Endothelial cell of umbilical vein (primary cell): ENCODE measurements around the gene SEMA3G. TPM values are rescaled to one million over a fixed set of nuclear protein-coding genes. Genes with fewer than 3 reads are reported as not detected.

Experiments
- BruUV-seq: library from RNA; stranded (reverse); fragments of 400-500 nt; replicated peaks from 2 replicates; lab custom pipeline; 2021; lab: Mats Ljungman, UMichigan
- CTCF ChIA-PET: fragments of 300-600, 350-600 bp; sonication (Branson Sonifier 250); formaldehyde crosslinking; loops from one replicate; lab custom pipeline; 2021; ENCODE audit warnings: antibody characterized with exemption, inconsistent platforms; lab: Charles Lee
- POLR2A ChIA-PET: fragments of 300-600, 350-600 bp; sonication (Branson Sonifier 250); formaldehyde crosslinking; loops from one replicate; lab custom pipeline; 2021; ENCODE audit warnings: antibody characterized with exemption, inconsistent platforms; lab: Charles Lee
- DNase-seq: peaks from one replicate; pipeline ENCODE4 v3.0.0-alpha.2; 2011; ENCODE audit warnings: low read depth, low spot score
- FAIRE-seq: peaks from 2 replicates; lab custom pipeline; 2011; peaks lifted over from hg19 to GRCh38; lab: Jason Lieb, UNC
- H2AFZ ChIP-seq: 2 replicates; pipeline ENCODE4 v1.6.0; 2012; ENCODE audit warnings: low read depth, low read length, control low read depth, inconsistent platforms
- H3K27ac ChIP-seq: 2 replicates; pipeline ENCODE4 v1.5.1; 2011; ENCODE audit warnings: low read depth, mild to moderate bottlenecking, control low read depth, low read length, moderate library complexity; ENCODE audit not compliant: insufficient read depth
- H3K27me3 ChIP-seq, 2 experiments: 2 replicates each; pipeline versions ENCODE4 v1.6.0 to v1.6.1; 2011; ENCODE audit warnings: low read length in 2 of 2, mixed read lengths in 1 of 2; ENCODE audit not compliant: control insufficient read depth in 2 of 2, insufficient read depth in 2 of 2
- H3K36me3 ChIP-seq, 2 experiments: 2 replicates in 1 of 2; 3 replicates in 1 of 2; pipeline ENCODE4 v1.5.1; 2011; ENCODE audit warnings: low read length in 2 of 2, mild to moderate bottlenecking in 1 of 2, moderate library complexity in 1 of 2; ENCODE audit not compliant: control insufficient read depth in 2 of 2, insufficient read depth in 2 of 2; ENCODE audit errors: extremely low read depth in 1 of 2
- H3K4me1 ChIP-seq: 3 replicates; pipeline ENCODE4 v1.5.1; 2011; ENCODE audit warnings: mild to moderate bottlenecking, low read length; ENCODE audit not compliant: control insufficient read depth, insufficient read depth; ENCODE audit errors: extremely low read depth
- H3K4me2 ChIP-seq: 2 replicates; pipeline ENCODE4 v1.6.1; 2011; ENCODE audit warnings: low read length, control low read depth, mixed read lengths; ENCODE audit not compliant: insufficient read depth
- H3K4me3 ChIP-seq, 3 experiments: fragments of 200-600 bp in 1 of 3; sonication (generic), shearing (Covaris generic) in 1 of 3; replicated peaks in 1 of 3; 2 replicates each; pipeline ENCODE4 v1.5.1; 2011 to 2016; ENCODE audit warnings: control low read depth in 3 of 3, low read length in 3 of 3, mild to moderate bottlenecking in 2 of 3, inconsistent platforms in 1 of 3, low read depth in 1 of 3, moderate library complexity in 1 of 3; ENCODE audit not compliant: insufficient read depth in 1 of 3
- H3K79me2 ChIP-seq: 2 replicates; pipeline ENCODE4 v1.6.0; 2012; ENCODE audit warnings: low read length, inconsistent platforms; ENCODE audit not compliant: control insufficient read depth, insufficient read depth
- H3K9ac ChIP-seq: replicated peaks from 2 replicates; pipeline ENCODE3; 2011; ENCODE audit warnings: low read length, control low read depth; ENCODE audit not compliant: insufficient read depth; ENCODE audit errors: extremely low read depth
- H3K9me1 ChIP-seq: replicated peaks from 3 replicates; pipeline ENCODE4 v1.6.0; 2011; ENCODE audit warnings: mild to moderate bottlenecking, low read length; ENCODE audit not compliant: control insufficient read depth, insufficient read depth; ENCODE audit errors: extremely low read depth
- H3K9me3 ChIP-seq: replicated peaks from 2 replicates; pipeline ENCODE4 v1.5.1; 2012; ENCODE audit warnings: low read length, inconsistent platforms; ENCODE audit not compliant: control insufficient read depth, insufficient read depth
- H4K20me1 ChIP-seq: replicated peaks from 2 replicates; pipeline ENCODE3; 2011; ENCODE audit warnings: mild to moderate bottlenecking, low read length; ENCODE audit not compliant: control insufficient read depth, insufficient read depth; ENCODE audit errors: extremely low read depth
- EZH2 ChIP-seq: IDR thresholded peaks from 2 replicates; pipeline ENCODE4 v1.6.1; 2012; ENCODE audit warnings: borderline replicate concordance, low read depth, mild to moderate bottlenecking, moderate library complexity, low read length, inconsistent platforms; ENCODE audit not compliant: severe bottlenecking
- FOS ChIP-seq: IDR thresholded peaks from 2 replicates; pipeline ENCODE4 v1.6.1; 2011; ENCODE audit warnings: mild to moderate bottlenecking, low read length, moderate library complexity, borderline replicate concordance; ENCODE audit not compliant: insufficient read depth
- GATA2 ChIP-seq: IDR thresholded peaks from 2 replicates; pipeline ENCODE4 v1.7.0; 2011; ENCODE audit warnings: low read depth, mild to moderate bottlenecking, moderate library complexity, mixed read lengths, low read length; ENCODE audit not compliant: insufficient read length, insufficient read depth
- JUN ChIP-seq: IDR thresholded peaks from 2 replicates; pipeline ENCODE4 v1.6.1; 2011; ENCODE audit warnings: borderline replicate concordance, low read depth; ENCODE audit not compliant: insufficient read length, insufficient read depth
- MYC ChIP-seq: IDR thresholded peaks from one replicate; pipeline ENCODE4 v1.6.1; 2011; ENCODE audit warnings: mild to moderate bottlenecking, low read depth, low read length
- POLR2A ChIP-seq: IDR thresholded peaks from 2 replicates; pipeline ENCODE4 v1.6.1; 2012; ENCODE audit warnings: low read depth, mild to moderate bottlenecking, control low read depth, low read length
- POLR2AphosphoS5 ChIP-seq: IDR thresholded peaks from 2 replicates; pipeline ENCODE4 v1.6.1; 2012; ENCODE audit warnings: low read depth, mild to moderate bottlenecking, control low read depth, low read length, moderate library complexity; ENCODE audit not compliant: insufficient read depth
- dilution Hi-C: fragments of 300-500 bp; cut with MboI; formaldehyde crosslinking; loops from one replicate; pipeline ENCODE4 v1.15.0; 2019; ENCODE audit warnings: low sequenced_read_pairs; ENCODE audit not compliant: extremely low pct_ligation_motif_present
- intact Hi-C: fragments of 100-400 bp; cut with micrococcal nuclease; formaldehyde crosslinking; loops from one replicate; pipeline ENCODE4 v1.10.0; 2022
- polyA plus RNA-seq, 4 experiments: library from polyadenylated mRNA; depleted of rRNA in 3 of 4; stranded (reverse) in 3 of 4; unstranded in 1 of 4; fragments of >200 nt; gene quantifications; 2 replicates each; pipeline versions ENCODE4 v1.2.1 to v1.2.3, GENCODE V29; 2011 to 2012; ENCODE audit warnings: missing spikeins in 1 of 4
- total RNA-seq: library from RNA; stranded (reverse); gene quantifications from 2 replicates; pipeline ENCODE4 v1.2.3, GENCODE V29; 2021
- TF ChIP-seq, protein P1 (sequence below), 2 donors: IDR thresholded peaks; 1 replicate in 1 of 2; 2 replicates in 1 of 2; pipeline ENCODE4 v1.5.1; 2011; ENCODE audit warnings: low read length in 2 of 2, mild to moderate bottlenecking in 2 of 2, moderate library complexity in 2 of 2, control low read depth in 1 of 2, inconsistent platforms in 1 of 2, low read depth in 1 of 2; ENCODE audit not compliant: insufficient read depth in 1 of 2; ENCODE audit errors: extremely low read depth in 1 of 2
- TF ChIP-seq, protein P2 (sequence below): IDR thresholded peaks from 2 replicates; pipeline ENCODE4 v1.6.1; 2011; ENCODE audit not compliant: insufficient read depth, insufficient read length

SEMA3G gene
- total and polyA plus RNA-seq, 2 donors (not counting 3 experiments of a cell fraction or from before 2014, with no cell fraction given) = 22.6 to 27.9 TPM

DNA sequence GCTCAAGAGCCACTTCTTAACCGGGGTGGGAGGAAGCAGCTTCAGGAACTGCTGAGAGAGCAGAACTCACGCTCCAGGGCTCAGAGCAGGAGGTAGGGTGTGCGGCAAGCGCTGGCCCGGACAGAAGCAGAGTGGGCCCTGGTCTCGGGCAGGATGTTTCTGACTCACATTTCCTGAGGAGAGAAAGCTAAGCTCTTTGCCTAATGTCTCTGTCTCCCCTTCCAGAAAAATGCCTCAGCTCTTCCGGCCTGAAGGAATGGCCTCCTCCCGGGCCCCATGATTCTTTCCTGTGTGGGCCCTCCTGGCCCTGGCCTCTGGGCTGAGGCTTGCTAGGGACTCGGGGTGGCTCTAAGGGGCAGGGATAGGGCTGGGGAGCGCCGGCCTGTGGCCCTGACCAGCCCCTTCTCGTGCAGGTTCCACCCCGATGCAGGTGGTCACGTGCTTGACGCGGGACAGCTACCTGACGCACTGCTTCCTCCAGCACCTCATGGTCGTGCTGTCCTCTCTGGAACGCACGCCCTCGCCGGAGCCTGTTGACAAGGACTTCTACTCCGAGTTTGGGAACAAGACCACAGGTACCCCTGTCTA lies 46.1 kb upstream of the SEMA3G start:
- Histone ChIP-seq H3K9ac (no peak overlapping the region), H3K9me1 (no peaks in the 10 kb centered on the region), H2AFZ (no peak overlapping the region), H4K20me1 (no peaks in the 10 kb centered on the region), H3K36me3 (peaks cover 5 to 49% of the 10 kb centered on the region in 2 experiments), H3K27ac (peak overlapping the region; percentile 60), H3K79me2 (peaks cover 9% of the 10 kb centered on the region), H3K4me1 (peaks cover 64% of the 10 kb centered on the region), H3K4me2 (peak overlapping the region; percentile 47), H3K9me3 (no peaks in the 10 kb centered on the region), H3K27me3 (no peaks in the 10 kb centered on the region), H3K4me3 (no peak overlapping the region)
- intact Hi-C loops (loop anchor here (1.0 kb wide), 1 partner anchor 35 kb away; no protein-coding TSS in a partner anchor), dilution Hi-C loops (no loop called here)
- ChIA-PET POLR2A (interaction anchor here (1.0 to 1.4 kb wide), 3 partner anchors 41 to 45 kb away, joined by 3 to 7 read pairs (median 3); partner anchors contain the start of gene UQCC5), CTCF (interaction anchor here (0.8 to 4.9 kb wide), 8 partner anchors 9 to 63 kb away, joined by 3 to 29 read pairs (median 5); partner anchors contain the start of gene UQCC5)
- no TSS peak for BruUV-seq
- DNase-seq (peak; percentile 91), FAIRE-seq (peak; percentile 100)
- TF ChIP-seq MYC (peak; percentile 42), POLR2AphosphoS5 (peak; percentile 95), GATA2 (peak; percentile 73), FOS (peak; percentile 93), JUN (peak; percentile 78), EZH2 (no peak), POLR2A (peak; percentile 21)
- TF ChIP-seq, protein P1, sequence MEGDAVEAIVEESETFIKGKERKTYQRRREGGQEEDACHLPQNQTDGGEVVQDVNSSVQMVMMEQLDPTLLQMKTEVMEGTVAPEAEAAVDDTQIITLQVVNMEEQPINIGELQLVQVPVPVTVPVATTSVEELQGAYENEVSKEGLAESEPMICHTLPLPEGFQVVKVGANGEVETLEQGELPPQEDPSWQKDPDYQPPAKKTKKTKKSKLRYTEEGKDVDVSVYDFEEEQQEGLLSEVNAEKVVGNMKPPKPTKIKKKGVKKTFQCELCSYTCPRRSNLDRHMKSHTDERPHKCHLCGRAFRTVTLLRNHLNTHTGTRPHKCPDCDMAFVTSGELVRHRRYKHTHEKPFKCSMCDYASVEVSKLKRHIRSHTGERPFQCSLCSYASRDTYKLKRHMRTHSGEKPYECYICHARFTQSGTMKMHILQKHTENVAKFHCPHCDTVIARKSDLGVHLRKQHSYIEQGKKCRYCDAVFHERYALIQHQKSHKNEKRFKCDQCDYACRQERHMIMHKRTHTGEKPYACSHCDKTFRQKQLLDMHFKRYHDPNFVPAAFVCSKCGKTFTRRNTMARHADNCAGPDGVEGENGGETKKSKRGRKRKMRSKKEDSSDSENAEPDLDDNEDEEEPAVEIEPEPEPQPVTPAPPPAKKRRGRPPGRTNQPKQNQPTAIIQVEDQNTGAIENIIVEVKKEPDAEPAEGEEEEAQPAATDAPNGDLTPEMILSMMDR (IDR thresholded peaks at IDR 0.05; ENCODE audit: extremely low read depth in 1 of 2, insufficient read depth in 1 of 2, low read depth in 1 of 2, low read length in 2 of 2) = no peak
- TF ChIP-seq, protein P2, sequence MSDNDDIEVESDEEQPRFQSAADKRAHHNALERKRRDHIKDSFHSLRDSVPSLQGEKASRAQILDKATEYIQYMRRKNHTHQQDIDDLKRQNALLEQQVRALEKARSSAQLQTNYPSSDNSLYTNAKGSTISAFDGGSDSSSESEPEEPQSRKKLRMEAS = peak; percentile 21
